Breast epithelium (tissue), 4 donors: ENCODE measurements around the gene KDM7A. TPM values are rescaled to one million over a fixed set of nuclear protein-coding genes. Genes with fewer than 3 reads are reported as not detected.
"Not testable (repeated sequence)": the region's sequence is repeated elsewhere in the genome, so short reads cannot be mapped to it uniquely, and the experiment has no call there.

ENCODE experiments used
- DNase-seq, 2 donors: peaks; one replicate each; pipeline ENCODE4 v3.0.0-alpha.2; 2019; ENCODE audit warnings: low spot score in 2 of 2
- H3K27ac ChIP-seq, 2 donors: fragments of 200-600 bp; sonication (generic) in 1 of 2; one replicate each; pipeline ENCODE4 v1.5.1; 2016 to 2019; ENCODE audit warnings: mild to moderate bottlenecking in 1 of 2
- H3K27me3 ChIP-seq, 2 donors: fragments of 200-600 bp; sonication (generic) in 1 of 2; one replicate each; pipeline versions ENCODE4 v1.5.1 to v1.6.0; 2017 to 2019; ENCODE audit warnings: control low read depth in 1 of 2, mild to moderate bottlenecking in 1 of 2
- H3K36me3 ChIP-seq: fragments of 200-600 bp; one replicate; pipeline ENCODE4 v1.5.1; 2019
- H3K4me1 ChIP-seq, 2 donors: fragments of 200-600 bp; sonication (generic); one replicate each; pipeline ENCODE4 v1.5.1; 2016 to 2019; ENCODE audit warnings: control low read depth in 1 of 2
- H3K4me3 ChIP-seq, 3 donors: fragments of 200-600 bp; sonication (generic); 1 replicate in 2 of 3; 2 replicates in 1 of 3; pipeline ENCODE4 v1.5.1; 2016 to 2019; ENCODE audit warnings: mild to moderate bottlenecking in 3 of 3, moderate library complexity in 2 of 3
- H3K9me3 ChIP-seq, 2 donors: fragments of 200-600 bp; sonication (generic) in 1 of 2; one replicate each; pipeline ENCODE4 v1.5.1; 2016 to 2019; ENCODE audit warnings: control low read depth in 1 of 2
- CTCF ChIP-seq, 3 donors: fragments of 450-650 bp; IDR thresholded peaks; one replicate each; pipeline ENCODE4 v1.5.1; 2016 to 2017; ENCODE audit warnings: antibody characterized with exemption in 3 of 3, mild to moderate bottlenecking in 3 of 3, moderate library complexity in 3 of 3
- POLR2A ChIP-seq: fragments of 450-650 bp; IDR thresholded peaks from one replicate; pipeline ENCODE4 v1.6.1; 2016; ENCODE audit warnings: antibody characterized with exemption, mild to moderate bottlenecking, moderate library complexity
- POLR2AphosphoS5 ChIP-seq, 3 donors: sonication (generic); formaldehyde crosslinking; IDR thresholded peaks; one replicate each; pipeline ENCODE4 v1.6.1; 2017; ENCODE audit warnings: antibody characterized with exemption in 3 of 3
- intact Hi-C: fragments of 100-400 bp; cut with DNase I; formaldehyde crosslinking; loops from one replicate; pipeline ENCODE4 v1.15.1; 2023; ENCODE audit warnings: low total_unique reads
- total RNA-seq, 3 donors: library from RNA; depleted of rRNA; stranded (reverse); fragments of >200 nt; gene quantifications; one replicate each; pipeline ENCODE4 v1.1.0, GENCODE V29; 2016

Gene KDM7A
- total RNA-seq, 3 donors from 2014 or later = 33.1 to 37.1 (median 34.7) TPM

- TF ChIP-seq POLR2A = no peak
- TF ChIP-seq CTCF (IDR thresholded peaks at IDR 0.05) = no peak
- TF ChIP-seq POLR2AphosphoS5 (IDR thresholded peaks at IDR 0.05) = no peak
- Histone ChIP-seq H3K27me3 (no peaks in the 10 kb centered on the region), H3K27ac (no peak overlapping the region), H3K4me3 (no peak overlapping the region), H3K9me3 (no peaks in the 10 kb centered on the region), H3K36me3 (no peaks in the 10 kb centered on the region), H3K4me1 (peaks cover 0 to 3% of the 10 kb centered on the region in 2 donors)
- DNase-seq = no peak
- intact Hi-C loops = no loop called here
These were observed 6.4 kb downstream of the KDM7A start for GRCh38 chr7:140170375-140170774.

GRCh38 chr7:140168816-140169215 lies 8.0 kb downstream of the KDM7A start:
- no peaks in the 10 kb centered on the region for H3K27me3 ChIP-seq
- no peak for DNase-seq
- no peak overlapping the region for H3K27ac ChIP-seq
- intact Hi-C loops = no loop called here
- H3K9me3 ChIP-seq = no peaks in the 10 kb centered on the region
- TF ChIP-seq CTCF (IDR thresholded peaks at IDR 0.05) (no peak), POLR2A (no peak), POLR2AphosphoS5 (IDR thresholded peaks at IDR 0.05) (no peak)
- peaks cover 0 to 3% of the 10 kb centered on the region in 2 donors for H3K4me1 ChIP-seq
- no peak overlapping the region for H3K4me3 ChIP-seq
- no peaks in the 10 kb centered on the region for H3K36me3 ChIP-seq

GRCh38 chr7:140165422-140165821 lies 11.4 kb downstream of the KDM7A start:
- Histone ChIP-seq H3K27ac (no peak overlapping the region), H3K9me3 (no peaks in the 10 kb centered on the region), H3K36me3 (no peaks in the 10 kb centered on the region), H3K4me1 (peaks cover 0 to 3% of the 10 kb centered on the region in 2 donors), H3K4me3 (no peak overlapping the region), H3K27me3 (no peaks in the 10 kb centered on the region)
- no peak for TF ChIP-seq CTCF (IDR thresholded peaks at IDR 0.05)
- no peak for TF ChIP-seq POLR2AphosphoS5 (IDR thresholded peaks at IDR 0.05)
- no peak for TF ChIP-seq POLR2A
- intact Hi-C loops = no loop called here
- no peak for DNase-seq

- H3K4me1 ChIP-seq, DNase-seq, intact Hi-C loops, H3K4me3 ChIP-seq, H3K27me3 ChIP-seq, H3K9me3 ChIP-seq, H3K27ac ChIP-seq, H3K36me3 ChIP-seq: not testable (repeated sequence)
These were observed 14.7 kb downstream of the KDM7A start for GRCh38 chr7:140162081-140162480.

GRCh38 chr7:140161047-140161446 lies 15.7 kb downstream of the KDM7A start:
- TF ChIP-seq POLR2AphosphoS5 (IDR thresholded peaks at IDR 0.05) (no peak), CTCF (IDR thresholded peaks at IDR 0.05) (no peak), POLR2A (no peak)
- Histone ChIP-seq H3K36me3 (no peaks in the 10 kb centered on the region), H3K4me1 (no peaks in the 10 kb centered on the region), H3K27ac (no peak overlapping the region), H3K4me3 (no peak overlapping the region), H3K9me3 (no peaks in the 10 kb centered on the region), H3K27me3 (no peaks in the 10 kb centered on the region)
- intact Hi-C loops = no loop called here
- no peak for DNase-seq

GRCh38 chr7:140160308-140160707 lies 16.5 kb downstream of the KDM7A start:
- intact Hi-C loops = no loop called here
- TF ChIP-seq POLR2AphosphoS5 (IDR thresholded peaks at IDR 0.05) = no peak
- no peak for TF ChIP-seq POLR2A
- no peak for TF ChIP-seq CTCF (IDR thresholded peaks at IDR 0.05)
- no peak overlapping the region for H3K4me3 ChIP-seq
- H3K9me3 ChIP-seq = no peaks in the 10 kb centered on the region
- no peaks in the 10 kb centered on the region for H3K36me3 ChIP-seq
- no peak for DNase-seq
- H3K27ac ChIP-seq = no peak overlapping the region
- H3K27me3 ChIP-seq = no peaks in the 10 kb centered on the region
- no peaks in the 10 kb centered on the region for H3K4me1 ChIP-seq
